Lower leg skin (tissue), 4 donors: Measurements from ENCODE around the gene HOGA1. TPM values are rescaled to one million over a fixed set of nuclear protein-coding genes. Genes with fewer than 3 reads are reported as not detected.
A peak's percentile ranks its signal among the peaks of the same experiment; 100 is the strongest.

Source experiments
- DNase-seq, 2 donors: peaks; one replicate each; pipeline ENCODE4 v3.0.0-alpha.2; 2019; ENCODE audit warnings: low spot score in 2 of 2
- H3K4me3 ChIP-seq: fragments of 200-600 bp; sonication (generic); 2 replicates; pipeline ENCODE4 v1.5.1; 2017; ENCODE audit warnings: mild to moderate bottlenecking, low read depth; ENCODE audit not compliant: poor library complexity, severe bottlenecking
- POLR2A ChIP-seq, 2 donors: fragments of 450-650 bp; IDR thresholded peaks; one replicate each; pipeline ENCODE4 v1.6.1; 2016 to 2017; ENCODE audit warnings: antibody characterized with exemption in 2 of 2, mild to moderate bottlenecking in 1 of 2, moderate library complexity in 1 of 2
- WGBS, 2 donors: methylation state at CpG; one replicate each; pipeline ENCODE4 v1.1.5; 2018; 5-methylcytosine and 5-hydroxymethylcytosine counted together
- intact Hi-C: fragments of 100-400 bp; cut with DNase I; formaldehyde crosslinking; loops from one replicate; pipeline ENCODE4 v1.15.0; 2023; ENCODE audit warnings: low total_unique reads
- total RNA-seq, 4 donors: library from RNA; depleted of rRNA; stranded (reverse); fragments of >200 nt; gene quantifications; one replicate each; pipeline ENCODE4 v1.1.0, GENCODE V29; 2016
- TF ChIP-seq, protein P1 (sequence below), 3 donors: fragments of 450-650 bp; IDR thresholded peaks; one replicate each; pipeline ENCODE4 v1.5.1; 2016; ENCODE audit warnings: antibody characterized with exemption in 3 of 3, mild to moderate bottlenecking in 3 of 3, moderate library complexity in 2 of 3

Gene HOGA1
- total RNA-seq, 4 donors from 2014 or later, result 1.3 to 3.6 (median 2.1) TPM

GRCh38 chr10:97628228-97628627 is 44.0 kb downstream of the HOGA1 start:
- no peak overlapping the region for H3K4me3 ChIP-seq
- no peak for DNase-seq
- intact Hi-C loops, result no loop called here
- TF ChIP-seq, protein P1, sequence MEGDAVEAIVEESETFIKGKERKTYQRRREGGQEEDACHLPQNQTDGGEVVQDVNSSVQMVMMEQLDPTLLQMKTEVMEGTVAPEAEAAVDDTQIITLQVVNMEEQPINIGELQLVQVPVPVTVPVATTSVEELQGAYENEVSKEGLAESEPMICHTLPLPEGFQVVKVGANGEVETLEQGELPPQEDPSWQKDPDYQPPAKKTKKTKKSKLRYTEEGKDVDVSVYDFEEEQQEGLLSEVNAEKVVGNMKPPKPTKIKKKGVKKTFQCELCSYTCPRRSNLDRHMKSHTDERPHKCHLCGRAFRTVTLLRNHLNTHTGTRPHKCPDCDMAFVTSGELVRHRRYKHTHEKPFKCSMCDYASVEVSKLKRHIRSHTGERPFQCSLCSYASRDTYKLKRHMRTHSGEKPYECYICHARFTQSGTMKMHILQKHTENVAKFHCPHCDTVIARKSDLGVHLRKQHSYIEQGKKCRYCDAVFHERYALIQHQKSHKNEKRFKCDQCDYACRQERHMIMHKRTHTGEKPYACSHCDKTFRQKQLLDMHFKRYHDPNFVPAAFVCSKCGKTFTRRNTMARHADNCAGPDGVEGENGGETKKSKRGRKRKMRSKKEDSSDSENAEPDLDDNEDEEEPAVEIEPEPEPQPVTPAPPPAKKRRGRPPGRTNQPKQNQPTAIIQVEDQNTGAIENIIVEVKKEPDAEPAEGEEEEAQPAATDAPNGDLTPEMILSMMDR (IDR thresholded peaks at IDR 0.05), result no peak
- TF ChIP-seq POLR2A (IDR thresholded peaks at IDR 0.05), result no peak
- WGBS, 2 donors, result 87 to 91% methylated on average over 3 of the region's 3 CpGs

- no peak for DNase-seq
- WGBS, 2 donors, result 89 to 95% methylated on average over 5 of the region's 5 CpGs
- TF ChIP-seq, protein P1 (IDR thresholded peaks at IDR 0.05), result no peak
- TF ChIP-seq POLR2A (IDR thresholded peaks at IDR 0.05), result no peak
- H3K4me3 ChIP-seq, result no peak overlapping the region
- intact Hi-C loops, result no loop called here
Measured at GRCh38 chr10:97629289-97629688, 45.1 kb downstream of the HOGA1 start.

- DNase-seq, result no peak
- TF ChIP-seq, protein P1 (IDR thresholded peaks at IDR 0.05), result no peak
- no peak for TF ChIP-seq POLR2A (IDR thresholded peaks at IDR 0.05)
- intact Hi-C loops, result no loop called here
- H3K4me3 ChIP-seq, result no peak overlapping the region
Measured at GRCh38 chr10:97631098-97631497, 46.9 kb downstream of the HOGA1 start.

DNA sequence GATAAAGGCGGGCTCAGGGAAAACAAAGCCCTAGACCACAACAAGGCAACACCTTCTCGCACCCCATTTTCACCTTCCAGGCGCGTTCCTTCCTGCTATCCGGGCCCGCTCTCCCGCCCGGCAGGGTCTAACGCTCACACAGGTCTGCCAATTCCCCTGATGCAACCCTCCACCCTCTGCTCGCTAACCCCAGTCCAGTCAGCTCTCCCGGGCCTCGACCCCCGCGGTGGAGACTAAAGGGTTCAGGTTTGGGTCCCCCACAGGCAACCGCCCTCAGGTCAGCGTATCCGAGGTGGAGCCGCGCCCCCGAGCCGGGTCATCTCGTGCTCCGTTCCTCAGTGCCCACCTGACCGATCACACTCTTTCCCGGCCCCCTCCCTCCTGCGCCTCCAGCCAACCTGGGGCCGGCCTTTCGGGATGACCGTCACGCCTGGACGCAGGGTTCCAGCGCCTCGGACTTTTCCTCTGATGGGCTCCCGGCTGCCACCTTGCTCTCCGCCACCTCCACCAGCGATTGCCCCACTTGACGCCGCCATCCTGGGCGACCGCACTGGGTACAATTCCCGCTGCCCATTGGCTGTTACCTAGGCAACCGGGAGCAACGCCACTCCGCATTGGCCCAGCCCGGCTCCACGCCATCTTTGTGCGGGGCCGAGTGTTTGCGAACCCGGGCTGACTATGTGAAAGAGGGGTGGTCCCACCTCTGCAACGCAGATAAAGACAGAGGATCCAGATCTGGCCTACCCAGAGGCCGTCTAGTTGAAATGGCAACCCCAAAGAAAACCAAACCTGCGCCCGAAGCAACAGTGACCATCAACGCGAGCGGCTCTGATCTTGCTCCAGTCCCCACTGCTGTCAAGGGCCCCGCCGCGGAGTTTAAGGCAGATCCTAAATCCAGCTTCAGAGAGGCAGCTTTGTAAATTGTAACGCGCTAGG is 49.0 kb downstream of the HOGA1 start, which contains the start of gene MORN4:
MORN4 (minus strand) TSS at position 552 of the 936 bp plus-strand sequence. CDS start 13,847 bp downstream, outside the sequence.
- peak; percentile 93 to 99 for DNase-seq
- WGBS, 2 donors, result 2 to 4% methylated on average over 56 of the region's 62 CpGs
- intact Hi-C loops, result no loop called here
- H3K4me3 ChIP-seq, result peak within 1 kb of the TSS; percentile 53
- no peak for TF ChIP-seq POLR2A (IDR thresholded peaks at IDR 0.05)
- TF ChIP-seq, protein P1 (IDR thresholded peaks at IDR 0.05), result no peak

DNA sequence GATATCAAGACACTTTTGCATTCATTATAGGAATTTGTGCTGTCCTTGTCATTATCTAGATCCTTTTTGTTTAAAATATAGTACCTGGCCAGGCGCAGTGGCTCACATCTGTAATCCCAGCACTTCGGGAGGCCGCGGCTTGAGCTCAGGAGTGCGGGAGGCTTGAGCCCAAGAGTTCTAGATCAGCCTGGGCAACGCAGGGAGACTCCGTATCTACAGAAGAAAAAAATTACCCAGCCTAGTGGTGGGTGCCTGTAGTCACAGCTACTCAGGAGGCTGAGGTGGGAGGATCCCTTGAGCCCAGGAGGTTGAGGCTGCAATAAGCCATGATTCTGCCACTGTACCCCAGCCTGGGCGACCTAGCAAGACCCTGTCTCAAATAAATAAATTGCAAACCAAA is 49.7 kb downstream of the HOGA1 start:
- no peak for DNase-seq
- 72 to 85% methylated on average over 8 of the region's 8 CpGs for WGBS, 2 donors
- TF ChIP-seq, protein P1 (IDR thresholded peaks at IDR 0.05), result no peak
- TF ChIP-seq POLR2A (IDR thresholded peaks at IDR 0.05), result no peak
- H3K4me3 ChIP-seq, result no peak overlapping the region
- intact Hi-C loops, result no loop called here
